GM23338 (cell line): ENCODE measurements around the gene MTHFD1. TPM values are rescaled to one million over a fixed set of nuclear protein-coding genes. Genes with fewer than 3 reads are reported as not detected.

ENCODE experiments used
- ATAC-seq: fragments of 200-7000 bp; cut with Tn5 transposase; 3 replicates; pipeline ENCODE4 v1.9.1; 2020
- DNase-seq: peaks from one replicate; pipeline ENCODE4 v3.0.0-alpha.2; 2015; ENCODE audit warnings: low spot score
- H2AFZ ChIP-seq: fragments of 200-600 bp; sonication (generic); 2 replicates; pipeline ENCODE4 v1.8.0; 2016; ENCODE audit warnings: antibody characterized with exemption, mild to moderate bottlenecking, moderate library complexity
- H3F3A ChIP-seq: fragments of 200-600 bp; sonication (generic); replicated peaks from 2 replicates; pipeline ENCODE4 v1.8.0; 2017; ENCODE audit warnings: antibody characterized with exemption, mixed run types, low read depth
- H3K27ac ChIP-seq: fragments of 200-600 bp; sonication (generic); 2 replicates; pipeline ENCODE4 v1.6.1; 2016; ENCODE audit warnings: low read depth
- H3K27me3 ChIP-seq: fragments of 200-600 bp; sonication (generic); 2 replicates; pipeline ENCODE4 v1.8.0; 2016; ENCODE audit warnings: mild to moderate bottlenecking, mixed run types, moderate library complexity; ENCODE audit not compliant: insufficient read depth
- H3K36me3 ChIP-seq: fragments of 200-600 bp; sonication (generic); 2 replicates; pipeline ENCODE4 v1.8.0; 2016; ENCODE audit warnings: mild to moderate bottlenecking; ENCODE audit not compliant: insufficient read depth
- H3K4me1 ChIP-seq: fragments of 200-600 bp; sonication (generic); 2 replicates; pipeline ENCODE4 v1.8.0; 2016; ENCODE audit warnings: mild to moderate bottlenecking, moderate library complexity; ENCODE audit not compliant: insufficient read depth
- H3K4me2 ChIP-seq: fragments of 200-600 bp; sonication (generic); 2 replicates; pipeline ENCODE4 v1.7.1; 2017; ENCODE audit warnings: mixed run types
- H3K4me3 ChIP-seq: fragments of 200-600 bp; sonication (generic); 2 replicates; pipeline ENCODE4 v1.6.1; 2016; ENCODE audit warnings: mixed run types
- H3K79me2 ChIP-seq: fragments of 200-600 bp; sonication (generic); replicated peaks from 2 replicates; pipeline ENCODE4 v1.8.0; 2017; ENCODE audit warnings: mild to moderate bottlenecking; ENCODE audit not compliant: insufficient read depth
- H3K9me2 ChIP-seq: fragments of 200-600 bp; sonication (generic); 2 replicates; pipeline ENCODE4 v1.8.0; 2017; ENCODE audit not compliant: insufficient read depth
- H4K20me1 ChIP-seq: fragments of 200-600 bp; sonication (generic); replicated peaks from 2 replicates; pipeline ENCODE4 v1.8.0; 2017; ENCODE audit warnings: mild to moderate bottlenecking; ENCODE audit not compliant: insufficient read depth
- H3K27ac Mint-ChIP-seq: 2 replicates; pipeline ENCODE4 v1.8.0; 2020; ENCODE audit warnings: inconsistent platforms, mild to moderate bottlenecking, moderate library complexity, mixed read lengths
- H3K27me3 Mint-ChIP-seq: 3 replicates; pipeline ENCODE4 v1.8.0; 2022; ENCODE audit warnings: low read depth, mild to moderate bottlenecking, moderate library complexity, mixed read lengths, inconsistent platforms; ENCODE audit not compliant: insufficient read depth, poor library complexity
- H3K36me3 Mint-ChIP-seq: 3 replicates; pipeline ENCODE4 v1.8.0; 2021; ENCODE audit warnings: low read depth, mild to moderate bottlenecking, inconsistent platforms, moderate library complexity, mixed read lengths
- H3K4me1 Mint-ChIP-seq: 3 replicates; pipeline ENCODE4 v1.8.0; 2020; ENCODE audit warnings: mild to moderate bottlenecking, inconsistent platforms, mixed read lengths
- H3K4me3 Mint-ChIP-seq: 3 replicates; pipeline ENCODE4 v1.8.0; 2021; ENCODE audit warnings: moderate library complexity, mild to moderate bottlenecking, inconsistent platforms, mixed read lengths
- H3K9me3 Mint-ChIP-seq: 3 replicates; pipeline ENCODE4 v1.8.0; 2020; ENCODE audit warnings: moderate library complexity, mild to moderate bottlenecking, inconsistent platforms, mixed read lengths
- CREB1 ChIP-seq: fragments of 250-450 bp; sonication (Bioruptor Pico); IDR thresholded peaks from 2 replicates; pipeline ENCODE4 v1.5.0; 2020; ENCODE audit warnings: low read depth, mild to moderate bottlenecking, moderate library complexity
- EZH2 ChIP-seq: fragments of 200-600 bp; sonication (generic); IDR thresholded peaks from one replicate; pipeline ENCODE4 v1.8.0; 2017; ENCODE audit warnings: antibody characterized with exemption, mild to moderate bottlenecking, low read depth; ENCODE audit not compliant: unreplicated experiment
- EZH2phosphoT487 ChIP-seq: fragments of 200-600 bp; sonication (generic); IDR thresholded peaks from one replicate; pipeline ENCODE4 v1.8.1; 2018; ENCODE audit warnings: antibody characterized with exemption; ENCODE audit not compliant: unreplicated experiment
- JUNB ChIP-seq: IDR thresholded peaks from one replicate; pipeline ENCODE4 v1.6.1; 2016; ENCODE audit warnings: antibody characterized with exemption; ENCODE audit not compliant: unreplicated experiment
- NANOG ChIP-seq: IDR thresholded peaks from 2 replicates; pipeline ENCODE4 v1.6.1; 2016; ENCODE audit warnings: antibody characterized with exemption, borderline replicate concordance
- POLR2AphosphoS5 ChIP-seq: IDR thresholded peaks from 2 replicates; pipeline ENCODE4 v1.6.1; 2016; ENCODE audit warnings: antibody characterized with exemption, low read depth
- STAT1 ChIP-seq: IDR thresholded peaks from one replicate; pipeline ENCODE4 v1.6.1; 2016; ENCODE audit warnings: antibody characterized with exemption; ENCODE audit not compliant: unreplicated experiment
- ZNF114 ChIP-seq: fragments of 250-450 bp; sonication (Bioruptor Pico); IDR thresholded peaks from 2 replicates; pipeline ENCODE4 v1.5.0; 2020; ENCODE audit warnings: mild to moderate bottlenecking, moderate library complexity
- ZNF331 ChIP-seq: fragments of 250-450 bp; sonication (Bioruptor Pico); IDR thresholded peaks from 2 replicates; pipeline ENCODE4 v1.5.0; 2020; ENCODE audit warnings: low read depth, mild to moderate bottlenecking, moderate library complexity
- polyA plus RNA-seq: library from polyadenylated mRNA; unstranded; fragments of >200 nt; fragmentation: Nextera tagmentation; extraction: Ambion mirVana; gene quantifications from 2 replicates; pipeline ENCODE4 v1.2.1, GENCODE V29; 2016
- total RNA-seq: library from RNA; depleted of rRNA; stranded (reverse); fragments of >200 nt; shearing (Covaris generic); gene quantifications from 2 replicates; pipeline ENCODE4 v1.2.3, GENCODE V29; 2014
- TF ChIP-seq, protein P1 (sequence below): IDR thresholded peaks from one replicate; pipeline ENCODE4 v1.6.1; 2018; ENCODE audit warnings: antibody characterized with exemption; ENCODE audit not compliant: unreplicated experiment
- TF ChIP-seq, protein P2 (sequence below): IDR thresholded peaks from 2 replicates; pipeline ENCODE4 v1.6.1; 2016; ENCODE audit warnings: antibody characterized with exemption
- TF ChIP-seq, protein P3 (sequence below), 2 experiments: fragments of 200-600 bp in 1 of 2; sonication (generic) in 1 of 2; conservative IDR thresholded peaks; 2 replicates each; pipeline versions ENCODE4 v1.5.1 to v1.6.1; 2016 to 2017; ENCODE audit warnings: antibody characterized with exemption in 2 of 2, low read depth in 2 of 2, mild to moderate bottlenecking in 2 of 2, moderate library complexity in 1 of 2
- TF ChIP-seq, protein P4 (sequence below): fragments of 250-450 bp; sonication (Bioruptor Pico); IDR thresholded peaks from 2 replicates; pipeline ENCODE4 v1.5.0; 2020; ENCODE audit warnings: mild to moderate bottlenecking, moderate library complexity

The MTHFD1 gene
- total and polyA plus RNA-seq, 2 experiments from 2014 or later, result 219 to 237 TPM

DNA sequence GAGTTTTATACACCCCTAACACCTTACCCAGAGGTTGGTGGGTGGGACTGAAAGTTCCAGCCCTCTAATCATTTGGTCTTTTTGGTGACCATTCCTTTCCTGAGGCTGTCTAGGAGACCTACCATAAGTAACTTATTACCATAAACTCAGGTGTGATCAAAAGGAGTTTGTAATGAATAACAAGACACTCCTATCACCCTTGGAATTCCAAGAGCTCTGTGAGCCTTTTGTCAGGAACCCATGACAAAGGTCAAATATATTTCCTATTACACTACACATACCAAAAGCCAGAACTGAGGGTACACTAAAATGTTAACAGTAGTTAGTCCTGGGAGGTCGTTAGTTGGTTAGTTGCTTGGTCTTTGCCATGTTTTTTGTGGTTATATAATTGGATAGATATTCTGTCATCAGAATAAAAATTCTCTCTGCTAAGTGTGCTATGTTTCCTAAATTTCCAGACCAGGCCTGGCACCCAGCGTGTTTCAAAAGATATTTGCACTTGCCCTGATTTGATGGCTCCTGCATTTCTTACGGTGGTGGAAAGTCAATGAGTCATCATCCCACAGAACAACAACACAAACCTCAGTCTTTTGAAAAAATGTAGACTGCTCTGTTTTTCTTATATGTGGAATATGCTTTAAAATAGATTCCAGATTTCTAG is 50.2 kb downstream of the MTHFD1 start:
- TF ChIP-seq EZH2 (no peak), ZNF331 (CRISPR knock-in tag) (no peak), EZH2phosphoT487 (no peak), JUNB (no peak), STAT1 (no peak), CREB1 (CRISPR knock-in tag) (no peak), ZNF114 (no peak), POLR2AphosphoS5 (no peak), NANOG (no peak)
- TF ChIP-seq, protein P1, sequence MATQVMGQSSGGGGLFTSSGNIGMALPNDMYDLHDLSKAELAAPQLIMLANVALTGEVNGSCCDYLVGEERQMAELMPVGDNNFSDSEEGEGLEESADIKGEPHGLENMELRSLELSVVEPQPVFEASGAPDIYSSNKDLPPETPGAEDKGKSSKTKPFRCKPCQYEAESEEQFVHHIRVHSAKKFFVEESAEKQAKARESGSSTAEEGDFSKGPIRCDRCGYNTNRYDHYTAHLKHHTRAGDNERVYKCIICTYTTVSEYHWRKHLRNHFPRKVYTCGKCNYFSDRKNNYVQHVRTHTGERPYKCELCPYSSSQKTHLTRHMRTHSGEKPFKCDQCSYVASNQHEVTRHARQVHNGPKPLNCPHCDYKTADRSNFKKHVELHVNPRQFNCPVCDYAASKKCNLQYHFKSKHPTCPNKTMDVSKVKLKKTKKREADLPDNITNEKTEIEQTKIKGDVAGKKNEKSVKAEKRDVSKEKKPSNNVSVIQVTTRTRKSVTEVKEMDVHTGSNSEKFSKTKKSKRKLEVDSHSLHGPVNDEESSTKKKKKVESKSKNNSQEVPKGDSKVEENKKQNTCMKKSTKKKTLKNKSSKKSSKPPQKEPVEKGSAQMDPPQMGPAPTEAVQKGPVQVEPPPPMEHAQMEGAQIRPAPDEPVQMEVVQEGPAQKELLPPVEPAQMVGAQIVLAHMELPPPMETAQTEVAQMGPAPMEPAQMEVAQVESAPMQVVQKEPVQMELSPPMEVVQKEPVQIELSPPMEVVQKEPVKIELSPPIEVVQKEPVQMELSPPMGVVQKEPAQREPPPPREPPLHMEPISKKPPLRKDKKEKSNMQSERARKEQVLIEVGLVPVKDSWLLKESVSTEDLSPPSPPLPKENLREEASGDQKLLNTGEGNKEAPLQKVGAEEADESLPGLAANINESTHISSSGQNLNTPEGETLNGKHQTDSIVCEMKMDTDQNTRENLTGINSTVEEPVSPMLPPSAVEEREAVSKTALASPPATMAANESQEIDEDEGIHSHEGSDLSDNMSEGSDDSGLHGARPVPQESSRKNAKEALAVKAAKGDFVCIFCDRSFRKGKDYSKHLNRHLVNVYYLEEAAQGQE, result no peak
- TF ChIP-seq, protein P2, sequence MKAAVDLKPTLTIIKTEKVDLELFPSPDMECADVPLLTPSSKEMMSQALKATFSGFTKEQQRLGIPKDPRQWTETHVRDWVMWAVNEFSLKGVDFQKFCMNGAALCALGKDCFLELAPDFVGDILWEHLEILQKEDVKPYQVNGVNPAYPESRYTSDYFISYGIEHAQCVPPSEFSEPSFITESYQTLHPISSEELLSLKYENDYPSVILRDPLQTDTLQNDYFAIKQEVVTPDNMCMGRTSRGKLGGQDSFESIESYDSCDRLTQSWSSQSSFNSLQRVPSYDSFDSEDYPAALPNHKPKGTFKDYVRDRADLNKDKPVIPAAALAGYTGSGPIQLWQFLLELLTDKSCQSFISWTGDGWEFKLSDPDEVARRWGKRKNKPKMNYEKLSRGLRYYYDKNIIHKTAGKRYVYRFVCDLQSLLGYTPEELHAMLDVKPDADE, result no peak
- TF ChIP-seq, protein P3, sequence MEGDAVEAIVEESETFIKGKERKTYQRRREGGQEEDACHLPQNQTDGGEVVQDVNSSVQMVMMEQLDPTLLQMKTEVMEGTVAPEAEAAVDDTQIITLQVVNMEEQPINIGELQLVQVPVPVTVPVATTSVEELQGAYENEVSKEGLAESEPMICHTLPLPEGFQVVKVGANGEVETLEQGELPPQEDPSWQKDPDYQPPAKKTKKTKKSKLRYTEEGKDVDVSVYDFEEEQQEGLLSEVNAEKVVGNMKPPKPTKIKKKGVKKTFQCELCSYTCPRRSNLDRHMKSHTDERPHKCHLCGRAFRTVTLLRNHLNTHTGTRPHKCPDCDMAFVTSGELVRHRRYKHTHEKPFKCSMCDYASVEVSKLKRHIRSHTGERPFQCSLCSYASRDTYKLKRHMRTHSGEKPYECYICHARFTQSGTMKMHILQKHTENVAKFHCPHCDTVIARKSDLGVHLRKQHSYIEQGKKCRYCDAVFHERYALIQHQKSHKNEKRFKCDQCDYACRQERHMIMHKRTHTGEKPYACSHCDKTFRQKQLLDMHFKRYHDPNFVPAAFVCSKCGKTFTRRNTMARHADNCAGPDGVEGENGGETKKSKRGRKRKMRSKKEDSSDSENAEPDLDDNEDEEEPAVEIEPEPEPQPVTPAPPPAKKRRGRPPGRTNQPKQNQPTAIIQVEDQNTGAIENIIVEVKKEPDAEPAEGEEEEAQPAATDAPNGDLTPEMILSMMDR (conservative IDR thresholded peaks at IDR 0.05; ENCODE audit: low read depth in 2 of 2), result no peak
- TF ChIP-seq, protein P4, sequence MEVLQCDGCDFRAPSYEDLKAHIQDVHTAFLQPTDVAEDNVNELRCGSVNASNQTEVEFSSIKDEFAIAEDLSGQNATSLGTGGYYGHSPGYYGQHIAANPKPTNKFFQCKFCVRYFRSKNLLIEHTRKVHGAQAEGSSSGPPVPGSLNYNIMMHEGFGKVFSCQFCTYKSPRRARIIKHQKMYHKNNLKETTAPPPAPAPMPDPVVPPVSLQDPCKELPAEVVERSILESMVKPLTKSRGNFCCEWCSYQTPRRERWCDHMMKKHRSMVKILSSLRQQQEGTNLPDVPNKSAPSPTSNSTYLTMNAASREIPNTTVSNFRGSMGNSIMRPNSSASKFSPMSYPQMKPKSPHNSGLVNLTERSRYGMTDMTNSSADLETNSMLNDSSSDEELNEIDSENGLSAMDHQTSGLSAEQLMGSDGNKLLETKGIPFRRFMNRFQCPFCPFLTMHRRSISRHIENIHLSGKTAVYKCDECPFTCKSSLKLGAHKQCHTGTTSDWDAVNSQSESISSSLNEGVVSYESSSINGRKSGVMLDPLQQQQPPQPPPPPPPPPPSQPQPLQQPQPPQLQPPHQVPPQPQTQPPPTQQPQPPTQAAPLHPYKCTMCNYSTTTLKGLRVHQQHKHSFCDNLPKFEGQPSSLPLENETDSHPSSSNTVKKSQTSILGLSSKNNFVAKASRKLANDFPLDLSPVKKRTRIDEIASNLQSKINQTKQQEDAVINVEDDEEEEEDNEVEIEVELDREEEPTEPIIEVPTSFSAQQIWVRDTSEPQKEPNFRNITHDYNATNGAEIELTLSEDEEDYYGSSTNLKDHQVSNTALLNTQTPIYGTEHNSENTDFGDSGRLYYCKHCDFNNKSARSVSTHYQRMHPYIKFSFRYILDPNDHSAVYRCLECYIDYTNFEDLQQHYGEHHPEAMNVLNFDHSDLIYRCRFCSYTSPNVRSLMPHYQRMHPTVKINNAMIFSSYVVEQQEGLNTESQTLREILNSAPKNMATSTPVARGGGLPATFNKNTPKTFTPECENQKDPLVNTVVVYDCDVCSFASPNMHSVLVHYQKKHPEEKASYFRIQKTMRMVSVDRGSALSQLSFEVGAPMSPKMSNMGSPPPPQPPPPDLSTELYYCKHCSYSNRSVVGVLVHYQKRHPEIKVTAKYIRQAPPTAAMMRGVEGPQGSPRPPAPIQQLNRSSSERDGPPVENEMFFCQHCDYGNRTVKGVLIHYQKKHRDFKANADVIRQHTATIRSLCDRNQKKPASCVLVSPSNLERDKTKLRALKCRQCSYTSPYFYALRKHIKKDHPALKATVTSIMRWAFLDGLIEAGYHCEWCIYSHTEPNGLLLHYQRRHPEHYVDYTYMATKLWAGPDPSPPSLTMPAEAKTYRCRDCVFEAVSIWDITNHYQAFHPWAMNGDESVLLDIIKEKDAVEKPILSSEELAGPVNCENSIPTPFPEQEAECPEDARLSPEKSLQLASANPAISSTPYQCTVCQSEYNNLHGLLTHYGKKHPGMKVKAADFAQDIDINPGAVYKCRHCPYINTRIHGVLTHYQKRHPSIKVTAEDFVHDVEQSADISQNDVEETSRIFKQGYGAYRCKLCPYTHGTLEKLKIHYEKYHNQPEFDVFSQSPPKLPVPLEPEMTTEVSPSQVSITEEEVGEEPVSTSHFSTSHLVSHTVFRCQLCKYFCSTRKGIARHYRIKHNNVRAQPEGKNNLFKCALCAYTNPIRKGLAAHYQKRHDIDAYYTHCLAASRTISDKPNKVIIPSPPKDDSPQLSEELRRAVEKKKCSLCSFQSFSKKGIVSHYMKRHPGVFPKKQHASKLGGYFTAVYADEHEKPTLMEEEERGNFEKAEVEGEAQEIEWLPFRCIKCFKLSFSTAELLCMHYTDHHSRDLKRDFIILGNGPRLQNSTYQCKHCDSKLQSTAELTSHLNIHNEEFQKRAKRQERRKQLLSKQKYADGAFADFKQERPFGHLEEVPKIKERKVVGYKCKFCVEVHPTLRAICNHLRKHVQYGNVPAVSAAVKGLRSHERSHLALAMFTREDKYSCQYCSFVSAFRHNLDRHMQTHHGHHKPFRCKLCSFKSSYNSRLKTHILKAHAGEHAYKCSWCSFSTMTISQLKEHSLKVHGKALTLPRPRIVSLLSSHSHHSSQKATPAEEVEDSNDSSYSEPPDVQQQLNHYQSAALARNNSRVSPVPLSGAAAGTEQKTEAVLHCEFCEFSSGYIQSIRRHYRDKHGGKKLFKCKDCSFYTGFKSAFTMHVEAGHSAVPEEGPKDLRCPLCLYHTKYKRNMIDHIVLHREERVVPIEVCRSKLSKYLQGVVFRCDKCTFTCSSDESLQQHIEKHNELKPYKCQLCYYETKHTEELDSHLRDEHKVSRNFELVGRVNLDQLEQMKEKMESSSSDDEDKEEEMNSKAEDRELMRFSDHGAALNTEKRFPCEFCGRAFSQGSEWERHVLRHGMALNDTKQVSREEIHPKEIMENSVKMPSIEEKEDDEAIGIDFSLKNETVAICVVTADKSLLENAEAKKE (CRISPR knock-in tag), result no peak
- no peak for DNase-seq

More for the DNA sequence above, 50.2 kb downstream of the MTHFD1 start:
- Mint-ChIP-seq H3K27ac (no peak overlapping the region; the same call in 1 of the 2 replicates), H3K27me3 (peaks cover 6% of the 10 kb centered on the region), H3K36me3 (peaks cover 88% of the 10 kb centered on the region), H3K9me3 (no peaks in the 10 kb centered on the region), H3K4me1 (no peaks in the 10 kb centered on the region), H3K4me3 (no peak overlapping the region)
- no peak overlapping the region for H2AFZ ChIP-seq
- no peaks in the 10 kb centered on the region for H3K4me1 ChIP-seq
- no peak for ATAC-seq
- no peak overlapping the region for H3K4me3 ChIP-seq
- no peaks in the 10 kb centered on the region for H3K79me2 ChIP-seq
- no peak overlapping the region for H3K4me2 ChIP-seq
- H3K36me3 ChIP-seq, result peaks cover 91% of the 10 kb centered on the region
- H3K27ac ChIP-seq, result peak overlapping the region; percentile 1; the same call in 1 of the 2 replicates
- H4K20me1 ChIP-seq, result peaks cover 12% of the 10 kb centered on the region
- no peaks in the 10 kb centered on the region for H3K9me2 ChIP-seq
- H3F3A ChIP-seq, result peaks cover 6% of the 10 kb centered on the region; the same call in 1 of the 2 replicates
- H3K27me3 ChIP-seq, result no peaks in the 10 kb centered on the region
